BLaER1 treated with 17β-estradiol and CSF1 and Interleukin-3, amounts not matched to agents 10 nM and 100 nM (cell line): Measurements from ENCODE around the gene NSMCE1.

ENCODE experiments used
- H3K27ac ChIP-seq, 11 experiments: shearing (Covaris generic); formaldehyde crosslinking; 2 replicates each; pipeline ENCODE4 v1.8.1; 2022
- H3K27me3 ChIP-seq, 11 experiments: shearing (Covaris generic); formaldehyde crosslinking; 2 replicates each; pipeline ENCODE4 v1.8.1; 2022
- H3K36me3 ChIP-seq, 11 experiments: shearing (Covaris generic); formaldehyde crosslinking; 2 replicates each; pipeline ENCODE4 v1.8.1; 2022
- H3K4me1 ChIP-seq, 10 experiments: shearing (Covaris generic); formaldehyde crosslinking; 2 replicates each; pipeline ENCODE4 v1.8.1; 2022
- H3K4me2 ChIP-seq, 11 experiments: shearing (Covaris generic); formaldehyde crosslinking; 2 replicates each; pipeline ENCODE4 v1.8.1; 2022
- H3K4me3 ChIP-seq, 10 experiments: shearing (Covaris generic); formaldehyde crosslinking; 2 replicates each; pipeline ENCODE4 v1.8.1; 2022
- H3K9ac ChIP-seq, 11 experiments: shearing (Covaris generic); formaldehyde crosslinking; 2 replicates each; pipeline ENCODE4 v1.8.1; 2022
- H3K9me3 ChIP-seq, 11 experiments: shearing (Covaris generic); formaldehyde crosslinking; replicated peaks in 1 of 11; 2 replicates each; pipeline ENCODE4 v1.8.1; 2022
- H4K20me1 ChIP-seq, 11 experiments: shearing (Covaris generic); formaldehyde crosslinking; 2 replicates each; pipeline ENCODE4 v1.8.1; 2022
- Cebpa-rat ChIP-seq, 11 experiments: shearing (Covaris generic); IDR thresholded peaks; 2 replicates each; pipeline ENCODE4 v1.8.1; 2022

NSMCE1 gene

DNA sequence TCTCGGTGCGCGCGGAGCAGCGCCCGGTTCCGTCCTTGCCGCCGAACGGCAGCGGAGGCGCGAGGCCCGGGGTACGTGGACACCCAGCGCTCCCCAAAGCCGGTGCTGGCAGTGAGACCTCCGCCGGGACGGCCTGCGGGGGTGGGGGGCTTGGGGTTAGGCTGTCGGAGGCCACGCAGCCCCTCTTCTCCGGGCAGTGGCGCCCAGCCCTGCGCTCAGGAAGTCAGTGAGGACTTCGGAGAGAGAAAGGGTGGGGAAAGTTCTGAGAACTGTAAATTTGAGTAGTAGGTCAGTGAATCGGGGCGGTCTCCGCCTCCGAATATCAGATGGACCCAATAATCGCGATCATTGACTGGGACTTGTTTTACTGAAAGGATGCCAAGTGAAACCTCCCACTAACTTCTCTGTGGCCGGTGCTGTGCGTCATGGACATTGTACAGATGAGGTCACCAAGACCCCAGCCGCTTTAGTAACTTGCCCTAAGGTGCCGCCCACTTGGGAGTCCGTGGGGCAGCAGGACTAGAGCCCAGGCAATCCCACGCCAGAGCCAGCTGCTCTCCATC lies 45.7 kb upstream of the NSMCE1 start:
- H3K4me1 ChIP-seq, result peaks cover 38 to 69% (median 55%) of the 10 kb centered on the region in 10 experiments
- peak overlapping the region; percentile 82 to 98 (median 89) for H3K4me3 ChIP-seq
- H4K20me1 ChIP-seq, result peaks cover 0 to 44% (median 27%) of the 10 kb centered on the region in 11 experiments; a peak in 11 of 22 replicates

DNA sequence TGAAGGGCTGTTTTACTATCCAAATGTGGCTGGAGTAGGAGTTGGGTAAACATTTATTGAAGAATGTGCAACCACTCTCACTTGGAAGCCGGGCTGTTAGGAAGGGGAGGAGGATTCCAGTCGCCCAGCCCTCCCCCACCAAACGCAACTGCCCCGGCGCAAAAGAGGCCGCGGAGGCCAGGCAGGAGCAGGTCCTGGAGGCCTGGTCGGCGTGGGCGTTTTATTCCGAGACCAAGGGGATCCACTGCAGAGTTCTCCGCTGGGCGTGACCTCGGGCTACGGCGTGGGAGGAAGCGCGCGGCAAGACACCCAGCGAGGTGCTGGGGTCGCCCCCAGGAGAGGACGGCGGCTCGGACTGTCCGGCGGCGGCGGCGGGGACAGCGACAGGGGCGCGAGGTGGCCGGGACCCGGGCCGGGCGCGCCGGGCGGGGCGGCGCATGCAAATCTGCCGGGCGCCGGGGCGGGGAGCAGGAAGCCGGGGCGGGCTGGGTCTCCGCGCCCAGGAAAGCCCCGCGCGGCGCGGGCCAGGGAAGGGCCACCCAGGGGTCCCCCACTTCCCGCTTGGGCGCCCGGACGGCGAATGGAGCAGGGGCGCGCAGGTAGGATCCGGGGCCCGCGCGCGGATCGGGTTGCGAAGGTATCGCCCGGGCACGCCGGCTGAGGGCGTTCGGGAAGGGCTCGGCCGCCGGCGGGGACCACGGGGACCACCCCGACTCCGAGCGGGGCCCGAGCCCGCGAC lies 45.0 kb upstream of the NSMCE1 start, which contains the start of gene IL4R:
TSS of gene IL4R (plus strand) at position 553 of the 739 bp plus-strand sequence. CDS start 26,230 bp downstream, outside the sequence.
- Histone ChIP-seq H3K27me3 (peaks cover 0 to 10% (median 0%) of the 10 kb centered on the region in 11 experiments; a peak in 5 of 22 replicates), H3K4me1 (peaks cover 32 to 62% (median 49%) of the 10 kb centered on the region in 10 experiments), H3K27ac (peak within 1 kb of the TSS; percentile 83 to 98 (median 90)), H3K9me3 (peaks cover 0 to 4% (median 0%) of the 10 kb centered on the region in 11 experiments; a peak in 3 of 22 replicates), H3K36me3 (peaks cover 0 to 10% (median 0%) of the 10 kb centered on the region in 11 experiments; a peak in 2 of 22 replicates), H4K20me1 (peaks cover 0 to 38% (median 26%) of the 10 kb centered on the region in 11 experiments; a peak in 11 of 22 replicates), H3K9ac (peak within 1 kb of the TSS; percentile 88 to 98 (median 92)), H3K4me2 (peak within 1 kb of the TSS; percentile 86 to 97 (median 95)), H3K4me3 (peak within 1 kb of the TSS; percentile 82 to 98 (median 89))
- no peak for TF ChIP-seq Cebpa-rat (IDR thresholded peaks at IDR 0.05)

More for the DNA sequence above, 45.7 kb upstream of the NSMCE1 start:
- Histone ChIP-seq H3K27me3 (peaks cover 0 to 10% (median 0%) of the 10 kb centered on the region in 11 experiments; a peak in 5 of 22 replicates), H3K9me3 (no peaks in the 10 kb centered on the region), H3K36me3 (peaks cover 0 to 13% (median 0%) of the 10 kb centered on the region in 11 experiments; a peak in 5 of 22 replicates), H3K4me2 (peak overlapping the region; percentile 86 to 97 (median 95)), H3K27ac (peak overlapping the region; percentile 83 to 98 (median 90)), H3K9ac (peak overlapping the region; percentile 88 to 98 (median 92))
- no peak for TF ChIP-seq Cebpa-rat (IDR thresholded peaks at IDR 0.05)

DNA sequence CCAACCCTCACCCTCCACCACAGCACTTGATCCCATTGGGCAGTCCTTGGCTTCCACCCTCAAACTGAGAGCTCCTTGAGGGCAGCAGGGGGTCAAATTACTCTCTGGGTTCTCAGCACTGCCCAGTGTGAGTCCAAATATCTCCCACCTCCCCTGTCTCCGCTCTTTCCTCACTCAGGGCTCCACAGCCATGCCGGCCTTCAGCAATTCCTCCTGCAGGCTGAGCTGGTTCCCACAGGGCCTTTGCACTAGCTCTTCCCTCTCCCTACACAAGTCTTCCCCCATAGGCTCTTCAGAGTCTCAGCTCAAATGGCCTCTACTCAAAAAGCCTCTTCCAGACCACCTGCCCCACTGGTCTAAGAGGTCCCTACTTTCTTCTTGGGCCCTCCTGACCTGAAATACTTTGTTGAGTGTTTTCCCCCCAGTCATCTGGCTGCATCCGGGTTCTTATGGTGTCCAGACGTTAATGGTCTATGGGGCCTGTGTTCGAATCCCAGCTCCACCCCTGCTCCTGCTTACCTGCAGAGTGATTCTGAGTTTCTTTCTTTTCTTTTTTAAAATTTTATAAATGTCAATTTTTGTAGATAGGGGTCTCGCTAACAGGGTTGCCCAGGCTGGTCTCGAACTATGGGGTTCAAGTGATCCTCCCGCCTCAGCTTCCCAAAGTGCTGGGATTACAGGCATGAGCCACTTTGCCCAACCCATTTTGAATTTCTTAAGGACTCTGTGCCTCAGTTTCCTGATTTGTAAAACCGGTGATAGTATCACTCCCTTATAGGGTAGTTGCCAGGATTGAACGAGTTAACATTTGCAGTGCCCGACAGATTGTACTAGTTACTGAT lies 44.2 kb upstream of the NSMCE1 start:
- no peak for TF ChIP-seq Cebpa-rat (IDR thresholded peaks at IDR 0.05)
- Histone ChIP-seq H3K4me2 (peak overlapping the region; percentile 86 to 97 (median 95)), H3K4me3 (peak overlapping the region; percentile 82 to 98 (median 89)), H3K27ac (peak overlapping the region in 3 of 11 experiments; percentile 96 to 98 (median 98); a peak in 7 of 22 replicates), H3K9ac (peak overlapping the region; percentile 88 to 98 (median 92); a peak in 18 of 22 replicates), H3K4me1 (peaks cover 24 to 54% (median 41%) of the 10 kb centered on the region in 10 experiments), H3K9me3 (peaks cover 0 to 5% (median 0%) of the 10 kb centered on the region in 11 experiments; a peak in 6 of 22 replicates), H4K20me1 (peaks cover 0 to 30% (median 25%) of the 10 kb centered on the region in 11 experiments; a peak in 10 of 22 replicates), H3K36me3 (peaks cover 0 to 10% (median 0%) of the 10 kb centered on the region in 11 experiments; a peak in 2 of 22 replicates), H3K27me3 (peaks cover 0 to 10% (median 0%) of the 10 kb centered on the region in 11 experiments; a peak in 5 of 22 replicates)

DNA sequence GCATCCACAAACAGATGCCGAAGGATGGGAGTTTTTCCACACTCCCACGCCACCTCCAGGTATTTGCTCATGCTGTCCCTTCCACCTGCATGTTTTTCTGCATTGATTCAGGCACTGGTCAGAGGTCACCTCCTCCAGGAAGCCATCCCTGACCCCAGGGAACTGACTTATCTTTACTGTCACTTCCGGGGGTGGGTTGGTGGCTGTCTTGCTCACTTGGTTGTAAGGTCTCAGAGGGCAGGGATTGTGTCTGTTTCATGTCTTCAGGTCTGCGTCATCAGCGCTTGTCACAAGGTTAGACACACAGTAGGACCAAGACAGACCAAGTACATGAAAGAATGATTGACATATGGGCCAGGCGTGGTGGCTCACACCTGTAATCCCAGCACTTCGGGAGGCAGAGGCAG lies 43.3 kb upstream of the NSMCE1 start:
- peak overlapping the region in 4 of 11 experiments; percentile 1 to 94 (median 7); a peak in 3 of 22 replicates for H3K4me2 ChIP-seq
- TF ChIP-seq Cebpa-rat (IDR thresholded peaks at IDR 0.05), result no peak
- no peak overlapping the region for H3K4me3 ChIP-seq
- H3K4me1 ChIP-seq, result peaks cover 16 to 45% (median 32%) of the 10 kb centered on the region in 10 experiments
- H3K9ac ChIP-seq, result no peak overlapping the region
- H3K27ac ChIP-seq, result no peak overlapping the region
- H3K36me3 ChIP-seq, result 0 out of 22 replicates have a peak, but pooled peaks cover 0 to 6% (median 0%) of the 10 kb centered on the region in 11 experiments
- peaks cover 0 to 8% (median 0%) of the 10 kb centered on the region in 11 experiments; a peak in 6 of 22 replicates for H3K9me3 ChIP-seq
- peaks cover 0 to 21% (median 16%) of the 10 kb centered on the region in 11 experiments; a peak in 9 of 22 replicates for H4K20me1 ChIP-seq
- peaks cover 0 to 10% (median 0%) of the 10 kb centered on the region in 11 experiments; a peak in 5 of 22 replicates for H3K27me3 ChIP-seq

DNA sequence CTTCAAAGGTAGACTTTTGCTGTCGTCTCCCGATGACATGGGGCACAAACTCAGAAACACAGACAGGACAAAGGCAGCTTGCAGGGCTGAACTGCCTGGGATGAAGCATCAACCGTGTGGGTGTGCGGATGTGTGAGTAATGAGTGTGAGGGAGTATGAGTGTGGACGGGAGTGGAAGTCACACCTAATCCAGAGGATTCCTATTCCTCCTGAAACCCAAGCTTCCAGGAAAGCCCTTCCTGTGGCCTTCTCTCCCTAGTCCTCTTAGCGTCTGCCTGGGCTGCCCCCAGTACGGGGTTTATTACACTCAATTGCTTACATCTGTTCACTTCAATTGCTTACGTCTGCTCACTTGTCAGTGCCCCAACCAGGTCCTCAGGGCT lies 42.9 kb upstream of the NSMCE1 start:
- Histone ChIP-seq H3K4me2 (peak overlapping the region in 3 of 11 experiments; percentile 5 to 94 (median 9); a peak in 3 of 22 replicates), H3K4me1 (peaks cover 16 to 41% (median 27%) of the 10 kb centered on the region in 10 experiments), H4K20me1 (peaks cover 0 to 20% (median 11%) of the 10 kb centered on the region in 11 experiments; a peak in 8 of 22 replicates), H3K4me3 (no peak overlapping the region), H3K27me3 (peaks cover 0 to 10% (median 0%) of the 10 kb centered on the region in 11 experiments; a peak in 5 of 22 replicates), H3K27ac (no peak overlapping the region), H3K9ac (no peak overlapping the region), H3K9me3 (peaks cover 0 to 9% (median 3%) of the 10 kb centered on the region in 11 experiments; a peak in 6 of 22 replicates), H3K36me3 (0 out of 22 replicates have a peak, but pooled peaks cover 0 to 5% (median 0%) of the 10 kb centered on the region in 11 experiments)
- no peak for TF ChIP-seq Cebpa-rat (IDR thresholded peaks at IDR 0.05)

DNA sequence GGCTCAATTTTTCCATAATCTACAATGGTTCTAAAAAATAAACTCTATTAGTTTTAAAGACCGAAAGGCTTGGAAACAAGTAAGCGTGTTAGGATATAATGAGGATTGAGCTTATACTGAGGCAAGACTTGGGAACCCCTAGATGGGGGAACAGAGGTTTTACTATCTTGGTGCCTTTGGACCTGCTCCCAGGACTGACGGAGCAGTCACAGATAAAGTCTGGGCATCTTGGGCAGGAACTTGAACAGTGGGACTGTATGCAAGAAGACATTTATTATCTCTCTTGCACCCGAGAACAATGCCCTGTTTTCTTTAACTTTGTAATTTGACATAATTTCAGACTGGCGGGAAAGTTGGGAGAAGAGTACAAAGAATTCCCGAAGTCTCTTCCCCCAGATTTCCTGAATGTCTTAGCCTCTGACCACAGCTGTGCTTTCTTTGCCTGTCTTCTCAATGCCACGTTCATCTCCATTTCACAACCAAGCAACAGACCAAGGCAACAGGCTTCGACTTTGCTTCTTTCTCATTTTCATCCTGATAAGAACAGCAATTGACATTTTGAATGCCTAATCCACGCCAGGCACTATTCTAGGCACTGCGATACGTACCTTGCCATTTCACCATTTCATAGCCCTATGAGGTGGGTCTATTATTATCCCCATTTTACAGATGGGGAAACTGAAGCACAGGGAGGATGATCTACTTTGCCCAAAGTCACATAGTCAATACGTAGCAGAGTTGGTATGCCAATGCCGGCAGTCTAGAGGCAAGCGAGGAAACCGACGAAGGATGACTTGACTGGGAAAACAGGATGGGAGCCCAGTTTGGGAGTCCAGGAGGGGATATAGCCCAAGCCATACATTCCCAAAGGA lies 42.2 kb upstream of the NSMCE1 start:
- H3K9me3 ChIP-seq, result peaks cover 0 to 9% (median 3%) of the 10 kb centered on the region in 11 experiments; a peak in 6 of 22 replicates
- H3K4me1 ChIP-seq, result peaks cover 16 to 34% (median 21%) of the 10 kb centered on the region in 10 experiments
- peaks cover 0 to 15% (median 7%) of the 10 kb centered on the region in 11 experiments; a peak in 8 of 22 replicates for H4K20me1 ChIP-seq
- no peaks in the 10 kb centered on the region for H3K36me3 ChIP-seq
- H3K27ac ChIP-seq, result no peak overlapping the region
- no peak for TF ChIP-seq Cebpa-rat (IDR thresholded peaks at IDR 0.05)
- H3K4me3 ChIP-seq, result no peak overlapping the region
- H3K9ac ChIP-seq, result no peak overlapping the region
- peaks cover 0 to 10% (median 0%) of the 10 kb centered on the region in 11 experiments; a peak in 5 of 22 replicates for H3K27me3 ChIP-seq
- no peak overlapping the region for H3K4me2 ChIP-seq

GRCh38 chr16:27308792-27309191 lies 40.2 kb upstream of the NSMCE1 start:
- TF ChIP-seq Cebpa-rat (IDR thresholded peaks at IDR 0.05), result no peak
- Histone ChIP-seq H3K4me3 (no peak overlapping the region), H3K4me1 (peaks cover 0 to 40% (median 9%) of the 10 kb centered on the region in 10 experiments; a peak in 14 of 20 replicates)

More at GRCh38 chr16:27308792-27309191, 40.2 kb upstream of the NSMCE1 start:
- Histone ChIP-seq H4K20me1 (no peaks in the 10 kb centered on the region), H3K9ac (no peak overlapping the region), H3K36me3 (no peaks in the 10 kb centered on the region), H3K9me3 (peaks cover 0 to 9% (median 3%) of the 10 kb centered on the region in 11 experiments; a peak in 6 of 22 replicates), H3K27ac (no peak overlapping the region), H3K27me3 (peaks cover 0 to 8% (median 0%) of the 10 kb centered on the region in 11 experiments; a peak in 1 of 22 replicates), H3K4me2 (no peak overlapping the region)
